HG03378 (cell line): ENCODE results near the gene RAP1GAP.
"Not testable (repeated sequence)": the region's sequence is repeated elsewhere in the genome, so short reads cannot be mapped to it uniquely, and the experiment has no call there.

Experiments used
- ATAC-seq: cut with Tn5 transposase; IDR thresholded peaks from one replicate; pipeline ENCODE4 v1.9.1; 2021; ENCODE audit warnings: mild to moderate bottlenecking, moderate library complexity; ENCODE audit not compliant: unreplicated experiment

Gene RAP1GAP

GRCh38 chr1:21680381-21680780 is 11.2 kb upstream of the RAP1GAP start:
- no peak for ATAC-seq

DNA sequence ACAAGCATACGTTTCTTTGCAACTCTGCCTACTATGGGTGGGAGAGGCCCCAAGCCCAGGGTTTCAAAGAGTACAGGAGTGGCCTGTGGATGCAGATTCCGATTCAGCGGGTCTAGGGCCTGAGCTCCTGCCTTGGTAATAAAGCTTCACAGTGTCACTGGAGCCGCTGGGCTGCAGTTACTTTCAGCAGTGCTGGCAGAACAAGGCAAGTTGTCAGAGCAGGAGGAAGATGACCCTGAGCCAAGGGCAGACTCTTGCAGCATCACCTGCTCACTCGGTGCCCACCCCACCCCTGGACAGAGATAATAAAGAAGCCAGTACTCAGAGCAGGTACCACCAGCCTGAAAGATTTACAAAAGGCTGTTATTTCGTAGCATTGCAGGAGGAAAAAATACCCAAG is 8.0 kb upstream of the RAP1GAP start:
- no peak for ATAC-seq

GRCh38 chr1:21674957-21675356 is 5.8 kb upstream of the RAP1GAP start:
- no peak for ATAC-seq

DNA sequence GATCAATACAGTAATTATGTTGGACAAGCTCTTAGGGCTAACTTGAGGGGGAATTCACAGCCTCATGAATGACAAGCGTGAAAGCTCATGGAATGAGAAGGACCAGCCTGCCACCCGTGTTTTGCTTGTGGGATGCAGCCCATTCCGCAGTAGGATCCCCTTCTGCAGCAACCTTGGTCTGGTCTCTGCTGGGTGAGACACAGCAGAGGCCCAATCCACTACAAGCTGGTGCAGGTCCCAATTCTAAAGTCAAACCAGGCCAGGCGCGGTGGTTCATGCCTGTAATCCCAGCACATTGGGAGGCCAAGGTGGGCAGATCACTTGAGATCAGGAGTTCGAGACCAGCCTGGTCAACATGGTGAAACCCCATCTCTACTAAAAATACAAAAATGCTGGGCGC is 4.7 kb upstream of the RAP1GAP start:
- ATAC-seq = not testable (repeated sequence)

DNA sequence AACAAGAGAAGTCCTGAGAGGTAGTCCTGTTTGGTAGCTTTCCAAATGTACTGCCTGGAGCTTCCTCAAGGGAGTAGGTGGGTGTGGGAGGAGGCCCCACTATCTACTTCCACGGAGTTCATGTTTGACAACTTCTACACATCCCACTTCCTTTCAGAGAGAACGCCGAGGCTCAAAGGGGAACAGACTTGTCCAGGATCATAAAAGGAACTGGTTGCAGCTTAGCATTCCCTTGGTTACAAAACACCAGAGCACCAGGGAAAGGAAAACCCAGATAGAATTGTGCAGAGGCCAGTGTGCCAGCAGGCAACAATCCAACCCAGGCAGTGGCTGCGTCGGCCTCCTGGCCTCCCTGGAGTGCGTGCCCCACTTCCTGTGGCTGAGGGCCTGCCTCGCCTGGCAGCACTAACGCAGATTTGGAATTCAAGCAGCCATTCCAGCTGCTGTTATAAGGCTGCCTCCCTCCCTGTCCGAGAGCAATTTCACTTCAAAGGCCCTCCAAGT is 4.2 kb upstream of the RAP1GAP start:
- no peak for ATAC-seq

GRCh38 chr1:21672478-21673276 is 3.5 kb upstream of the RAP1GAP start:
- no peak for ATAC-seq

DNA sequence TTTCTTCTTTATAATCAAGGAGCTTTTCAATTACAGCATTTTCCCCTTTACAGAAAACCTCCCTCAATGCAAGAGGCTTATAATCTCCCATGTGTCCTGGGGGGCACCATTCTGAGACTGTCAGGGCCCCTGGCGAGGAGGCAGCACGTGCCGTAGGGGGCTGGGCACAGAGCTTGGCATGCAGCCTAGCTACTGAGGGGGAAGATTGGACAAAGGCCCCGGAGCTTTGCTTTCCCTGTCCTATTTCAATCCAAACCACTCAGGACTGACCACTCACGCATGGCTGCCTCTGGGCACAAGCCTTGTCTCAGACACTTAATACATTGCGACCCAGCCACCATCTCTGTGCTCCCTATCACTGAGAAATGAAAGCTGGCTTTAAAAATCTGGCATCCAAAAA is 2.8 kb upstream of the RAP1GAP start:
- no peak for ATAC-seq

- no peak for ATAC-seq
Measured at GRCh38 chr1:21670956-21671902, 2.1 kb upstream of the RAP1GAP start.

DNA sequence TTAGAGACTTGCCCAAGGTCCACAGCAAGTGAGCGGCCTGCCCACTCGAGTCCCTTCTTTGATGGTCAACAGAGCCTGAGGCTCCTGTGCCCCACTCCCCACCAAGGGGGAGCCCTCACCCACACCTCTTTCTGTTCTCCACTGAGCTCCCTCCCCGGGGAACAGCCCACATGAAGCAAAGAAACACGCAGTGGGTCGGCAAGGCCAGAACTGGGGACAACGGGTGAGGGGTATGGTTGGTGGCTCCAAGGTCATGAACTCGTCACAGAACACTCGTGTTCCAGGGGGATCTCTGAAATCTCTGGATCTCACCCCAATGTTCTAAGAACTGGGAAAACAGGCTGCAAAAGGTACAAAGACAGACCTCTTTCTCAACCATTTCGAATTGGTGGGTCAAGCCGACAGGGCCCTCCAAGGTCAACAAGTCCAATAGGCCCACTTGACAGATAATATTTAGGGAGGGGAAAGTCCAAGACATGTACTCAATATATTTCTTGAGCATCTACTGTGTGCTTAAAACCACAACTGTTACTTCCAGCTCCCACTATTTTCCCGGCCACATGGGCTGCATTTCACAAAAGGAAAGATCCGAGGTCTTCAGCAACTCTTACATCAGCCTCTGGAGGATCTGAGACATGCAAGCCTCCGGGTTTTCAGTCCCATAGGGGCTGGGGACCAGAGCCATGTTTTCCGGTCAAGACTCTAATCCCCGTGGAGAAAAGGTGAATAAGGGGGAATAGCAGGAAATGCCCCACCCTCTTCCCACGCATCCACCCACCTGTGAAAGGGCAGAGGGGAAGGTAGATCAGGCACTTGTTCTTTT is 1.1 kb upstream of the RAP1GAP start:
- ATAC-seq = no peak

- ATAC-seq = no peak
Measured at GRCh38 chr1:21668951-21669257, 253 bp downstream of the RAP1GAP start.

GRCh38 chr1:21668232-21668950 is 766 bp downstream of the RAP1GAP start:
- ATAC-seq = no peak

GRCh38 chr1:21667348-21668231 is 1.6 kb downstream of the RAP1GAP start:
- no peak for ATAC-seq

- ATAC-seq = no peak
Measured at GRCh38 chr1:21666576-21667320, 2.4 kb downstream of the RAP1GAP start.

GRCh38 chr1:21665711-21666575 is 3.2 kb downstream of the RAP1GAP start:
- ATAC-seq = no peak

GRCh38 chr1:21664806-21665588 is 4.2 kb downstream of the RAP1GAP start:
- no peak for ATAC-seq

GRCh38 chr1:21663951-21664805 is 5.0 kb downstream of the RAP1GAP start:
- no peak for ATAC-seq
